ENCODE measurements around the gene ATXN10. TPM values are rescaled to one million over a fixed set of nuclear protein-coding genes. Genes with fewer than 3 reads are reported as not detected.

The ATXN10 gene
- total RNA-seq, 4 donors from 2014 or later = 83.5 to 127 (median 96.6) TPM

GRCh38 chr22:45775569-45776312 is 104.1 kb downstream of the ATXN10 start:
- TF ChIP-seq CTCF (IDR thresholded peaks at IDR 0.05; ENCODE audit: low read depth) = no peak

GRCh38 chr22:45776313-45776585 is 104.6 kb downstream of the ATXN10 start:
- no peak for TF ChIP-seq CTCF (IDR thresholded peaks at IDR 0.05; ENCODE audit: low read depth)

- TF ChIP-seq CTCF (IDR thresholded peaks at IDR 0.05; ENCODE audit: low read depth) = no peak
Measured at GRCh38 chr22:45777046-45777851, 105.6 kb downstream of the ATXN10 start.

- no peak for TF ChIP-seq CTCF (IDR thresholded peaks at IDR 0.05; ENCODE audit: low read depth)
Measured at GRCh38 chr22:45777852-45778375, 106.3 kb downstream of the ATXN10 start.

GRCh38 chr22:45781459-45781858 is 109.8 kb downstream of the ATXN10 start:
- no peak for TF ChIP-seq CTCF (IDR thresholded peaks at IDR 0.05; ENCODE audit: low read depth)

- TF ChIP-seq CTCF (IDR thresholded peaks at IDR 0.05; ENCODE audit: low read depth) = no peak
Measured at GRCh38 chr22:45781966-45782365, 110.3 kb downstream of the ATXN10 start.

- no peak for TF ChIP-seq CTCF (IDR thresholded peaks at IDR 0.05; ENCODE audit: low read depth)
Measured at GRCh38 chr22:45783021-45783420, 111.4 kb downstream of the ATXN10 start.

Measured in subcutaneous adipose tissue (tissue), 4 donors.